Prostate gland (tissue), 2 donors: ENCODE results near the gene SLC6A16.

Source experiments
- POLR2A ChIP-seq: fragments of 450-650 bp; IDR thresholded peaks from one replicate; pipeline ENCODE4 v1.6.1; 2016; ENCODE audit warnings: antibody characterized with exemption, mild to moderate bottlenecking
- POLR2AphosphoS5 ChIP-seq: sonication (generic); formaldehyde crosslinking; IDR thresholded peaks from one replicate; pipeline ENCODE4 v1.6.1; 2017; ENCODE audit warnings: antibody characterized with exemption
- TF ChIP-seq, protein P1 (sequence below), 4 experiments: fragments of 200-600 bp in 2 of 4; fragments of 450-650 bp in 2 of 4; sonication (generic) in 2 of 4; IDR thresholded peaks; 1 replicate in 3 of 4; 2 replicates in 1 of 4; pipeline ENCODE4 v1.5.1; 2016 to 2019; ENCODE audit warnings: antibody characterized with exemption in 4 of 4, mild to moderate bottlenecking in 2 of 4, moderate library complexity in 2 of 4

DNA sequence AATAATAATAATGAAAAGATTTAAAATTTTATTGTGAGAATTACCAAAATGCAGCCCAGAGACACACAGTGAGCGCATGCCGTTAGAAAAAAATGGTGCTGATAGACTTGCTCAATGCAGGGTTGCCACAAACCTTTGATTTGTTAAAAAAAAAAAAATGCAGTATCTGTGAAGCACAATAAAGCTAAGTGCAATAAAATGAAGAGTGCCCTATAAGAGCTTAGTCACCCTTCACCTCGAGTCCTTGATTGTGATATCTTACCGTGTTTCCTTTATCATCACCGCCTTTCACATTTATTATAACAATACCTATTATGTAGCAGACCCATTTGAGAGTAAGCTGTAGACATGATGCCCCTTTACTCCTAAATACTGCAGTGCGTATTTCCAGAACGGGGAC, 83.2 kb downstream of the SLC6A16 start:
- no peak for TF ChIP-seq POLR2AphosphoS5
- TF ChIP-seq, protein P1, sequence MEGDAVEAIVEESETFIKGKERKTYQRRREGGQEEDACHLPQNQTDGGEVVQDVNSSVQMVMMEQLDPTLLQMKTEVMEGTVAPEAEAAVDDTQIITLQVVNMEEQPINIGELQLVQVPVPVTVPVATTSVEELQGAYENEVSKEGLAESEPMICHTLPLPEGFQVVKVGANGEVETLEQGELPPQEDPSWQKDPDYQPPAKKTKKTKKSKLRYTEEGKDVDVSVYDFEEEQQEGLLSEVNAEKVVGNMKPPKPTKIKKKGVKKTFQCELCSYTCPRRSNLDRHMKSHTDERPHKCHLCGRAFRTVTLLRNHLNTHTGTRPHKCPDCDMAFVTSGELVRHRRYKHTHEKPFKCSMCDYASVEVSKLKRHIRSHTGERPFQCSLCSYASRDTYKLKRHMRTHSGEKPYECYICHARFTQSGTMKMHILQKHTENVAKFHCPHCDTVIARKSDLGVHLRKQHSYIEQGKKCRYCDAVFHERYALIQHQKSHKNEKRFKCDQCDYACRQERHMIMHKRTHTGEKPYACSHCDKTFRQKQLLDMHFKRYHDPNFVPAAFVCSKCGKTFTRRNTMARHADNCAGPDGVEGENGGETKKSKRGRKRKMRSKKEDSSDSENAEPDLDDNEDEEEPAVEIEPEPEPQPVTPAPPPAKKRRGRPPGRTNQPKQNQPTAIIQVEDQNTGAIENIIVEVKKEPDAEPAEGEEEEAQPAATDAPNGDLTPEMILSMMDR (IDR thresholded peaks at IDR 0.05): no peak
- no peak for TF ChIP-seq POLR2A
